H9 (cell line): ENCODE results near the gene LCE4A. TPM values are rescaled to one million over a fixed set of nuclear protein-coding genes. Genes with fewer than 3 reads are reported as not detected.

Experiments used
- DNase-seq: peaks from one replicate; pipeline ENCODE4 v3.0.0-alpha.2; 2017
- H2AFZ ChIP-seq: one replicate; pipeline ENCODE4 v1.6.1; 2013; ENCODE audit warnings: mild to moderate bottlenecking, low read length, control low read depth, moderate library complexity
- H2AK5ac ChIP-seq: 2 replicates; pipeline ENCODE4 v1.6.1; 2013; ENCODE audit warnings: low read length, control low read depth, mixed read lengths; ENCODE audit not compliant: insufficient read length
- H2BK120ac ChIP-seq: one replicate; pipeline ENCODE4 v1.6.1; 2013; ENCODE audit warnings: low read depth, mild to moderate bottlenecking, low read length, control low read depth, inconsistent platforms; ENCODE audit not compliant: poor library complexity, severe bottlenecking
- H2BK12ac ChIP-seq: 2 replicates; pipeline ENCODE4 v1.6.1; 2013; ENCODE audit warnings: low read length, control low read depth, mixed read lengths, low read depth; ENCODE audit not compliant: insufficient read length
- H2BK15ac ChIP-seq: 2 replicates; pipeline ENCODE4 v1.6.1; 2013; ENCODE audit warnings: low read depth, low read length, control low read depth
- H2BK20ac ChIP-seq: one replicate; pipeline ENCODE4 v1.6.1; 2013; ENCODE audit warnings: low read depth, mild to moderate bottlenecking, low read length, control low read depth, inconsistent platforms; ENCODE audit not compliant: poor library complexity, severe bottlenecking
- H2BK5ac ChIP-seq: 2 replicates; pipeline ENCODE4 v1.6.1; 2013; ENCODE audit warnings: low read length, control low read depth, mixed read lengths; ENCODE audit not compliant: insufficient read length
- H3K14ac ChIP-seq: 2 replicates; pipeline ENCODE4 v1.6.1; 2013; ENCODE audit warnings: low read length, control low read depth; ENCODE audit not compliant: insufficient read depth
- H3K18ac ChIP-seq: 2 replicates; pipeline ENCODE4 v1.6.1; 2013; ENCODE audit warnings: low read depth, mild to moderate bottlenecking, mixed read lengths, low read length, control low read depth; ENCODE audit not compliant: insufficient read length
- H3K23ac ChIP-seq: 2 replicates; pipeline ENCODE4 v1.6.1; 2013; ENCODE audit warnings: low read length, control low read depth, mixed read lengths, low read depth; ENCODE audit not compliant: insufficient read length
- H3K23me2 ChIP-seq: 2 replicates; pipeline ENCODE4 v1.6.1; 2013; ENCODE audit warnings: low read depth, mild to moderate bottlenecking, mixed read lengths, low read length, control low read depth; ENCODE audit not compliant: insufficient read length, poor library complexity, severe bottlenecking
- H3K27ac ChIP-seq: 2 replicates; pipeline ENCODE4 v1.5.1; 2013; ENCODE audit warnings: low read length, control low read depth, mixed read lengths, low read depth; ENCODE audit not compliant: insufficient read length
- H3K27me3 ChIP-seq: 2 replicates; pipeline ENCODE4 v1.6.1; 2013; ENCODE audit warnings: low read length, control low read depth, inconsistent platforms; ENCODE audit not compliant: insufficient read depth
- H3K4ac ChIP-seq: 2 replicates; pipeline ENCODE4 v1.6.1; 2013; ENCODE audit warnings: low read depth, mild to moderate bottlenecking, control low read depth, inconsistent platforms, low read length, moderate library complexity
- H3K4me1 ChIP-seq: 2 replicates; pipeline ENCODE4 v1.6.1; 2013; ENCODE audit warnings: low read length, control low read depth, inconsistent platforms; ENCODE audit not compliant: insufficient read depth
- H3K4me2 ChIP-seq: 2 replicates; pipeline ENCODE4 v1.6.1; 2013; ENCODE audit warnings: low read length, control low read depth, mixed read lengths; ENCODE audit not compliant: insufficient read length, insufficient read depth
- H3K56ac ChIP-seq: 2 replicates; pipeline ENCODE4 v1.6.1; 2013; ENCODE audit warnings: low read depth, mild to moderate bottlenecking, mixed read lengths, low read length, control low read depth; ENCODE audit not compliant: insufficient read length
- H3K79me1 ChIP-seq: 2 replicates; pipeline ENCODE4 v1.6.1; 2013; ENCODE audit warnings: low read depth, mild to moderate bottlenecking, moderate library complexity, low read length, control low read depth, inconsistent platforms; ENCODE audit not compliant: insufficient read depth, poor library complexity, severe bottlenecking
- H3K79me2 ChIP-seq: 2 replicates; pipeline ENCODE4 v1.6.1; 2013; ENCODE audit warnings: low read length, control low read depth, inconsistent platforms; ENCODE audit not compliant: insufficient read depth
- H3K9ac ChIP-seq: 2 replicates; pipeline ENCODE4 v1.6.1; 2013; ENCODE audit warnings: low read length, control low read depth, mixed read lengths; ENCODE audit not compliant: insufficient read length; ENCODE audit errors: extremely low read depth
- H3K9me3 ChIP-seq: one replicate; pipeline ENCODE4 v1.6.1; 2013; ENCODE audit warnings: low read depth, low read length, inconsistent platforms; ENCODE audit not compliant: control insufficient read depth
- H3T11ph ChIP-seq: one replicate; pipeline ENCODE4 v1.6.1; 2013; ENCODE audit warnings: mild to moderate bottlenecking, low read length, control low read depth, inconsistent platforms
- H4K20me1 ChIP-seq: one replicate; pipeline ENCODE4 v1.6.1; 2013; ENCODE audit not compliant: control insufficient read depth, insufficient read length, insufficient read depth
- H4K5ac ChIP-seq: 2 replicates; pipeline ENCODE4 v1.6.1; 2013; ENCODE audit warnings: low read depth, mild to moderate bottlenecking, mixed read lengths, low read length, control low read depth; ENCODE audit not compliant: insufficient read length
- H4K8ac ChIP-seq: replicated peaks from 2 replicates; pipeline ENCODE4 v1.6.1; 2013; ENCODE audit warnings: low read length, control low read depth, mixed read lengths, low read depth; ENCODE audit not compliant: insufficient read length
- H4K91ac ChIP-seq: 2 replicates; pipeline ENCODE4 v1.6.1; 2013; ENCODE audit warnings: low read depth, mild to moderate bottlenecking, moderate library complexity, mixed read lengths, low read length, control low read depth; ENCODE audit not compliant: insufficient read length
- H3K27ac Mint-ChIP-seq, 3 experiments: 2 replicates in 2 of 3; 3 replicates in 1 of 3; pipeline ENCODE4 v1.8.0; 2020 to 2021; ENCODE audit warnings: mixed read lengths in 3 of 3, mild to moderate bottlenecking in 1 of 3, moderate library complexity in 1 of 3
- H3K27me3 Mint-ChIP-seq: 2 replicates; pipeline ENCODE4 v1.8.0; 2021; ENCODE audit warnings: low read depth, mild to moderate bottlenecking, moderate library complexity, mixed read lengths
- H3K36me3 Mint-ChIP-seq, 3 experiments: 2 replicates in 2 of 3; 3 replicates in 1 of 3; pipeline ENCODE4 v1.8.0; 2020 to 2021; ENCODE audit warnings: low read depth in 3 of 3, mixed read lengths in 3 of 3; ENCODE audit not compliant: insufficient read depth in 1 of 3
- H3K4me1 Mint-ChIP-seq, 2 experiments: 2 replicates each; pipeline ENCODE4 v1.8.0; 2020; ENCODE audit warnings: mixed read lengths in 2 of 2
- H3K4me3 Mint-ChIP-seq, 2 experiments: 2 replicates in 1 of 2; 3 replicates in 1 of 2; pipeline ENCODE4 v1.8.0; 2020 to 2021; ENCODE audit warnings: mild to moderate bottlenecking in 2 of 2, mixed read lengths in 2 of 2, moderate library complexity in 1 of 2
- H3K9me3 Mint-ChIP-seq, 2 experiments: 2 replicates in 1 of 2; 3 replicates in 1 of 2; pipeline ENCODE4 v1.8.0; 2020; ENCODE audit warnings: mild to moderate bottlenecking in 2 of 2, mixed read lengths in 2 of 2, moderate library complexity in 1 of 2
- WGBS: extraction: QIAGEN DNeasy Blood & Tissue Kit; methylation state at CpG from one replicate; pipeline ENCODE4 v1.1.7; 2013; ENCODE audit warnings: missing lambda C conversion rate, low lambda C conversion rate, mixed read lengths; ENCODE audit not compliant: insufficient read length; ENCODE audit errors: extremely low coverage; 5-methylcytosine and 5-hydroxymethylcytosine counted together
- total RNA-seq: library from RNA; stranded (reverse); gene quantifications from 2 replicates; pipeline ENCODE4 v1.2.1, GENCODE V29; 2021
- TF ChIP-seq, protein P1 (sequence below): fragments of 200-600 bp; sonication (generic); conservative IDR thresholded peaks from 3 replicates; pipeline ENCODE4 v1.8.0; 2021; ENCODE audit warnings: antibody characterized with exemption, mild to moderate bottlenecking

LCE4A gene
- total RNA-seq, 1 experiment from 2014 or later = not detected

DNA sequence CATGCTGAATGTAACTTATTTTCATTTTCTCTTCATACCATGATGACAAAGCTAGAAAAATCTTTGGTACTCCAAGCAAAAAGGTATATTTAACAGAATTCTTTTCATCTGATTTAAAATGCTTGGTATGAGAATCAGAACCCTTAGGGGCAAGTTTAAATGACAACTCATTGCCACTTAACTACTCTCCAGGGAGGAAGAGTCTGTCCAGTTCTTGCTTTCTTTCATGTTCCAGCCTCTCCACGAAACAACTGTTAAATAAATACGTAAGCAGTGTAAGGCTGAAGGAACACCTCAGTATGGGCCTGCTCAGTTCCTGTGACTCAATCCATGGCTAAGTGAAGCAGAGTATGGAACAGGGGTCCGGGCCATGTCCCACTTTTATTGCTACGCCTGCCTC lies 8.2 kb upstream of the LCE4A start:
- no peak overlapping the region for H3K23ac ChIP-seq
- no peak overlapping the region for H2AK5ac ChIP-seq
- no peak overlapping the region for H3K4me2 ChIP-seq
- Mint-ChIP-seq H3K27ac (no peak overlapping the region), H3K9me3 (peaks cover 93 to 98% of the 10 kb centered on the region in 2 experiments), H3K4me3 (no peak overlapping the region), H3K4me1 (no peaks in the 10 kb centered on the region), H3K27me3 (no peaks in the 10 kb centered on the region; the same call in 1 of the 2 replicates), H3K36me3 (peaks cover 5 to 18% (median 10%) of the 10 kb centered on the region in 3 experiments; a peak in 6 of 7 replicates)
- no peak overlapping the region for H2AFZ ChIP-seq
- H4K91ac ChIP-seq = no peak overlapping the region
- no peaks in the 10 kb centered on the region for H3K79me2 ChIP-seq
- DNase-seq = no peak
- no peak overlapping the region for H3K14ac ChIP-seq
- H3K4ac ChIP-seq = no peak overlapping the region
- H3K27me3 ChIP-seq = no peaks in the 10 kb centered on the region
- no peaks in the 10 kb centered on the region for H4K20me1 ChIP-seq
- H4K8ac ChIP-seq = no peak overlapping the region
- no peak overlapping the region for H3K27ac ChIP-seq
- no peak overlapping the region for H2BK5ac ChIP-seq
- no peak overlapping the region for H3K18ac ChIP-seq
- H2BK20ac ChIP-seq = no peak overlapping the region
- no peak overlapping the region for H2BK120ac ChIP-seq
- H3K79me1 ChIP-seq = no peaks in the 10 kb centered on the region
- no peaks in the 10 kb centered on the region for H3K23me2 ChIP-seq
- no peaks in the 10 kb centered on the region for H3K4me1 ChIP-seq
- no CpG with 5 or more reads among the region's 4 CpGs for WGBS
- no peak overlapping the region for H3T11ph ChIP-seq
- H2BK15ac ChIP-seq = no peak overlapping the region
- H3K9me3 ChIP-seq = peaks cover 53% of the 10 kb centered on the region
- no peak overlapping the region for H2BK12ac ChIP-seq
- H3K56ac ChIP-seq = no peak overlapping the region
- no peak overlapping the region for H4K5ac ChIP-seq
- TF ChIP-seq, protein P1, sequence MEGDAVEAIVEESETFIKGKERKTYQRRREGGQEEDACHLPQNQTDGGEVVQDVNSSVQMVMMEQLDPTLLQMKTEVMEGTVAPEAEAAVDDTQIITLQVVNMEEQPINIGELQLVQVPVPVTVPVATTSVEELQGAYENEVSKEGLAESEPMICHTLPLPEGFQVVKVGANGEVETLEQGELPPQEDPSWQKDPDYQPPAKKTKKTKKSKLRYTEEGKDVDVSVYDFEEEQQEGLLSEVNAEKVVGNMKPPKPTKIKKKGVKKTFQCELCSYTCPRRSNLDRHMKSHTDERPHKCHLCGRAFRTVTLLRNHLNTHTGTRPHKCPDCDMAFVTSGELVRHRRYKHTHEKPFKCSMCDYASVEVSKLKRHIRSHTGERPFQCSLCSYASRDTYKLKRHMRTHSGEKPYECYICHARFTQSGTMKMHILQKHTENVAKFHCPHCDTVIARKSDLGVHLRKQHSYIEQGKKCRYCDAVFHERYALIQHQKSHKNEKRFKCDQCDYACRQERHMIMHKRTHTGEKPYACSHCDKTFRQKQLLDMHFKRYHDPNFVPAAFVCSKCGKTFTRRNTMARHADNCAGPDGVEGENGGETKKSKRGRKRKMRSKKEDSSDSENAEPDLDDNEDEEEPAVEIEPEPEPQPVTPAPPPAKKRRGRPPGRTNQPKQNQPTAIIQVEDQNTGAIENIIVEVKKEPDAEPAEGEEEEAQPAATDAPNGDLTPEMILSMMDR = no peak
- H3K9ac ChIP-seq = no peak overlapping the region
